A549 treated with ZK216348 at 1 μM for 4 hours (cell line): Measurements from ENCODE around the gene OR4D9. TPM values are rescaled to one million over a fixed set of nuclear protein-coding genes. Genes with fewer than 3 reads are reported as not detected.

Experiments
- total RNA-seq: library from RNA; stranded (reverse); fragments of 200-300 nt; extraction: Qiagen RNA extraction; gene quantifications from 5 replicates; pipeline ENCODE4 v1.2.3, GENCODE V29; 2022; ENCODE audit warnings: low read depth

Gene OR4D9
- not detected in 5 replicates for total RNA-seq

DNA sequence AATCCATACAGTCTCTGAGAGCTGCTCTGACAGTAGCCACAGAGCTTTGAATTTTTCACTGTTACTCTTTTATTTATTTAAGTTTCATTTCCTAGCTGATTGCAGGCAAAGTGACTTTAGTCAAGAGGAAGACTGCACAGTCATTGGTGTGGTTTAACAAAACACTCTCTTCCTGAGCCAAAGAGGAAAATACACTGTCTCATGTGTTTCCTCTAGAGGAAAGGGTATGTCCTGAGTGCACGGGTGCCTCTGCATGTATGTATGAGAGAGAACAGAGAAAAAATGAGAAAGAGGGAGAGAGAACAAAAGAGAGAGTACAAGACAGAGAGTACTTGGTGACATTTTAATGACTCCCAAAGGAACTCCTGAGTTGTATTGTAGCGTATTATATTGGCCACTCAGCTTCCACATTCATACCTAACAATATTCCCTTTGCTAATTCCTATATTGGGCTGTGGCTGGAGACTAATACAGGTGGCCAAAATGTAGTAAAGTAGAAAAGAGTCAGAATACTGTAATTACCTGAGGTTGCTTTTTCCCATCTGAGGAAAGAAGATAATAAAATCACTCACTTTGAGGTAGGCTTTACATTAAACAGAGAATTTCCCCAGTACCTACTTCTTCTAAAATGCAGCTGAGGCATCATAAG is at the start of gene OR4D9:
TSS of gene OR4D9 (plus strand) at position 599 of the 649 bp plus-strand sequence. CDS start 3,374 bp downstream, outside the sequence.

DNA sequence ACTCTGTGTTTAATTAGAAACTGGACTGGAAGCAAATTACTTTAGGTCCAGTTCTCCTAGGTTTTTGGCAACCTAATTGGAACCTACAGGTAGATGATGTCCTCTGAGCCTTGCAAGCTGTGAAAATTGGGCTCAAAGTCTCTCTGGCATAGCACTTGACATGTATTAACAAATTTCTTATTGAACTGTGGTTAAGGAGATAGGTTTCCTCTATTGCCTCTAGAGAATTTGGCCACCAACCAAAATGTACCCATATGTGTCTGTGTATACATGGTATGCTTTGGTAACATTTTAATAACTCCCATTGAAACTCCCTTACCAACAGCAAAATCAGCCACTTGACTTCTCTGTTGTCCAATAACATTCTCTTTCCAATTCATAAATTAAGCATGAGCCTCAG is 38.3 kb upstream of the OR4D9 start, which contains the start of gene OR4D10:
TSS of gene OR4D10 (plus strand) at position 301 of the 400 bp plus-strand sequence. CDS start 4,115 bp downstream, outside the sequence.

DNA sequence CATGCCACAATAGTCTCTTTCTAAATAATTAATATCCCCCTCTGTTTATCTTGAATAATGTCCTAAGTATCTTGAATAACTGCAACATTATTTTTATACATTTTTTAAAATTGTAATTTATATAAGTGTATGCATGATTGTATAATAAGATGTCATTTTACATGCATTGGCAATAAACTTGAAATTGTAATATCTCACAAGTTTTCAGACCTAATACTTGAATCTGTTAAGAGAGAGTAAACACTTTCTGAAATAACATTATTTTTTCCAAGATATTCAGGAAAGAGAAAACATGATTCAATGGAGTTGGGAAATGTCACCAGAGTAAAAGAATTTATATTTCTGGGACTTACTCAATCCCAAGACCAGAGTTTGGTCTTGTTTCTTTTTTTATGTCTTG is 8.1 kb upstream of the OR4D9 start, which contains the start of gene OR4D11:
TSS of gene OR4D11 (plus strand) at position 301 of the 400 bp plus-strand sequence. CDS start at position 301, 0 bp downstream.

Other genes with a start within 250 kb of the OR4D9 start
- not detected in 5 replicates for gene OR5AN1, start 152.6 kb upstream of the OR4D9 start, total RNA-seq
- gene OR5A2, start 85.1 kb upstream of the OR4D9 start, total RNA-seq = not detected in 5 replicates
- gene OR5A1, start 75.1 kb upstream of the OR4D9 start, total RNA-seq = not detected in 5 replicates
- not detected in 5 replicates for gene OR4D6, start 54.6 kb upstream of the OR4D9 start, total RNA-seq
- gene OR4D10, start 38.2 kb upstream of the OR4D9 start, total RNA-seq = not detected in 5 replicates
- gene OR4D11, start 8.0 kb upstream of the OR4D9 start, total RNA-seq = not detected in 5 replicates
- gene OSBP, start 104.2 kb downstream of the OR4D9 start, total RNA-seq = 25.8 to 33.1 TPM (median 30.0 TPM) in 5 replicates
- gene PATL1, start 157.5 kb downstream of the OR4D9 start, total RNA-seq = 37.7 to 50.8 TPM (median 49.0 TPM) in 5 replicates
- not detected in 5 replicates for gene OR10V1, start 202.3 kb downstream of the OR4D9 start, total RNA-seq
- gene STX3, start 243.8 kb downstream of the OR4D9 start, total RNA-seq = 20.6 to 31.4 TPM (median 24.5 TPM) in 5 replicates